ENCODE results near the gene SCRG1. TPM values are rescaled to one million over a fixed set of nuclear protein-coding genes. Genes with fewer than 3 reads are reported as not detected.

Gene SCRG1
- total and polyA plus RNA-seq, 2 donors (not counting 1 experiment from before 2014, with no cell fraction given) = not detected

DNA sequence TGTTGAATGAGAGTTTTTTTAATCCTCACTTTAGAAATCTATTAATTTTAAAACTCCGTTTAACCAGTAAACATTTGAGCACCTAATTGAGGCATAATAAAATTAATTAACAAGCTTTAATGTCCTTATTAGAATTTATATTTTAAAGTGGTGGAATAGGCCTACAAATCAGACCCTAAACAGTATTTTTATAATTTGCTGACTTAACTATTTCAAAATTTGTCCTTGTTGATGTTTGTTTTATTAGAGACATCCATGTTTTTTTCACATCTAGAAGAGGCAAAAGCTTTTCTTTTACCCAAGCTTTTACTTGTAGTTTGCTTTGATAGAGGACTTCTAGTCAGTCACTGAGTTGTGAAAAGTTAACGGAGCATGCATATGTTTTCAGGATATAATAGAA, 24.3 kb downstream of the SCRG1 start:
- Histone ChIP-seq H3K9me3 (ENCODE audit: control extremely low read depth in 1 of 3, control insufficient read depth in 2 of 3, insufficient read depth in 1 of 3, low read length in 2 of 3) (no peaks in the 10 kb centered on the region), H3K9ac (ENCODE audit: low read length) (no peak overlapping the region), H3K4me1 (ENCODE audit: control insufficient read depth in 2 of 2, insufficient read depth in 2 of 2, low read length in 2 of 2) (peaks cover 4 to 7% of the 10 kb centered on the region in 2 donors), H3K36me3 (replicated peaks in 1 of 2; ENCODE audit: control extremely low read depth in 1 of 2, control insufficient read depth in 1 of 2, extremely low read depth in 1 of 2, insufficient read depth in 2 of 2, low read length in 1 of 2) (no peaks in the 10 kb centered on the region), H4K20me1 (ENCODE audit: control insufficient read depth, insufficient read depth, low read length, poor library complexity, severe bottlenecking) (no peaks in the 10 kb centered on the region), H2AFZ (ENCODE audit: insufficient read depth, low read depth, low read length, poor library complexity, severe bottlenecking) (no peak overlapping the region), H3K79me2 (ENCODE audit: control insufficient read depth, insufficient read depth, low read length) (peaks cover 6% of the 10 kb centered on the region), H3K27ac (ENCODE audit: low read length in 2 of 2) (no peak overlapping the region), H3K27me3 (replicated peaks in 1 of 4; ENCODE audit: control extremely low read depth in 1 of 4, control insufficient read depth in 3 of 4, insufficient read depth in 4 of 4, low read length in 3 of 4) (peaks cover 0 to 2% (median 0%) of the 10 kb centered on the region in 4 experiments), H3K4me2 (replicated peaks; ENCODE audit: low read depth, low read length, poor library complexity, severe bottlenecking) (no peak overlapping the region), H3K4me3 (ENCODE audit: control extremely low read depth in 1 of 5, extremely low read depth in 1 of 5, insufficient read depth in 1 of 5, low read depth in 2 of 5, low read length in 4 of 5) (no peak overlapping the region)
- Mint-ChIP-seq H3K27ac (no peak overlapping the region), H3K9me3 (ENCODE audit: insufficient read depth) (no peaks in the 10 kb centered on the region), H3K27me3 (peaks cover 3% of the 10 kb centered on the region), H3K4me3 (no peak overlapping the region), H3K4me1 (peaks cover 17% of the 10 kb centered on the region)
- DNase-seq (no peak), ATAC-seq (ENCODE audit: low read depth) (no peak)
- intact Hi-C loops (cut with micrococcal nuclease) = loop anchor here (5.0 kb wide), 1 partner anchor 43 kb away; no protein-coding TSS in a partner anchor
- POLR2A ChIA-PET = no interaction called here
- TF ChIP-seq, protein P1, sequence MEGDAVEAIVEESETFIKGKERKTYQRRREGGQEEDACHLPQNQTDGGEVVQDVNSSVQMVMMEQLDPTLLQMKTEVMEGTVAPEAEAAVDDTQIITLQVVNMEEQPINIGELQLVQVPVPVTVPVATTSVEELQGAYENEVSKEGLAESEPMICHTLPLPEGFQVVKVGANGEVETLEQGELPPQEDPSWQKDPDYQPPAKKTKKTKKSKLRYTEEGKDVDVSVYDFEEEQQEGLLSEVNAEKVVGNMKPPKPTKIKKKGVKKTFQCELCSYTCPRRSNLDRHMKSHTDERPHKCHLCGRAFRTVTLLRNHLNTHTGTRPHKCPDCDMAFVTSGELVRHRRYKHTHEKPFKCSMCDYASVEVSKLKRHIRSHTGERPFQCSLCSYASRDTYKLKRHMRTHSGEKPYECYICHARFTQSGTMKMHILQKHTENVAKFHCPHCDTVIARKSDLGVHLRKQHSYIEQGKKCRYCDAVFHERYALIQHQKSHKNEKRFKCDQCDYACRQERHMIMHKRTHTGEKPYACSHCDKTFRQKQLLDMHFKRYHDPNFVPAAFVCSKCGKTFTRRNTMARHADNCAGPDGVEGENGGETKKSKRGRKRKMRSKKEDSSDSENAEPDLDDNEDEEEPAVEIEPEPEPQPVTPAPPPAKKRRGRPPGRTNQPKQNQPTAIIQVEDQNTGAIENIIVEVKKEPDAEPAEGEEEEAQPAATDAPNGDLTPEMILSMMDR (IDR thresholded peaks at IDR 0.05) = no peak
- no peak for TF ChIP-seq EZH2 (IDR thresholded peaks at IDR 0.05; ENCODE audit: borderline replicate concordance, insufficient read depth, low read depth, low read length, poor library complexity, severe bottlenecking)
- WGBS (ENCODE audit: insufficient coverage) = no CpG with 5 or more reads among the region's 2 CpGs
- CTCF ChIA-PET = interaction anchor here (1.5 kb wide), 1 partner anchor 47 kb away, joined by 4 read pairs; no protein-coding TSS in a partner anchor
